ENCODE measurements around the gene SNRNP27.
"Not testable (repeated sequence)": the region's sequence is repeated elsewhere in the genome, so short reads cannot be mapped to it uniquely, and the experiment has no call there.

Gene SNRNP27

GRCh38 chr2:69947325-69947931, 53.7 kb downstream of the SNRNP27 start:
- no peak for DNase-seq

DNA sequence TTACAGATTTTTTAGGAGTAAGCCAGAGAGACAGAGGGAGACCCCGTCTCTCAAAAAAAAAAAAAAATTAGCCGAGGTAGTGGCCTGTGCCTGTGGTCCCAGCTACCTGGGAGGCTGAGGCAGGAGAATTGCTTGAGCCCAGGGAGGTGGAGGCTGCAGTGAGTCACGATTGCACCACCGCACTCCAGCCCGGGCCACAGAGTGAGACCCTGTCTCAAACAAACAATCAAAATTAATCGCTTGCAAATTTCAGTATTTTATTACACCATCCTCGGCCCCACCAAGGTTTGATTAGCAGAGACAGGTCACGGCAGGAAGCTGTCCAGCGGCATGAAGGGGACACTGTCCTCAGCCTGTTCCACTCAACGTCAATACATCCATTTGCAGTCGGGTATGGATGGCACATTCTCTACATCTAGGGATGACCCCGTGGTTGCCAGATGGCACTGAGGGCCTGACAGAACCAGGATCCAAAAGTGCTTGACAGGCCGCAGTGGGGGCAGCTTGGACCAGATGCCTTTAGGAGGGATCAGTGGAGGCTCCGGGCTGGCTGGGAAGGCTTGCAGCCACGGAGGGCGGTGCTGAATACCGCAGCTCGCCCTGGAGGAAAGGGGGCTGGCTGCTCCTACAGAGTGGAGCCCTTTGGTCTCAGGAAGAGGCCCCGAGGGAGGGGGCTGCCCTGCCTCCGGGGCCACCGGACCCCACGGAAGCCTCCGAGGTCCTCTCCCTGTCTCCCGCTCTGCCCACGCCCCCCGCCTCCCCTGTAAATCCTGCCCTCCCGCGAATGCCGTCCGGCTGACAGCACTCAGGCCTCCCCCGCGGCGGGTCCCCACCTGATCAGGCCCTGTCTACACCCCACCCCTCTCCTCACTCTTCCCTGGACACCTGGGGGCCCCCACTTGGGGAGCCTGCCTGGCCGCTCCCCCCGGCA, 54.5 kb downstream of the SNRNP27 start:
- no peak for DNase-seq

GRCh38 chr2:69948963-69949645, 55.3 kb downstream of the SNRNP27 start:
- no peak for DNase-seq

DNA sequence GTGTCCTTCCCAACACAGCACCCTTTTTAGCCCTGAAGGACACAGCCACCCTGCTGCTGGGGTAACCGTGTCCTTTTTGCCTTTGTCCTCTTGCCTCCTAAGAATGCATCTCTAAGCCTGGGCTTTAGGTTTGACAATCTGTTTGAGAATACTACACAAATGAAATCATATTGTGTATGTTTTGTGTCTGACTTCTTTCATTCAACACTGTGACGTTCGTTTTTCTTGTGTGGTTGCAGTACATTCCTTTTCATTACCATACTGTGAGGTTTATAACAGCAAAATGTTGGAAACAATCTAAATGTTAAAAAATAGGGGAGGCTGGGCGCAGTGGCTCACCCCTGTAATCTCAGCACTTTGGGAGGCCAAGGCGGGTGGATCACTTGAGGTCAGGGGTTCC, 56.5 kb downstream of the SNRNP27 start:
- DNase-seq, result no peak

- not testable (repeated sequence) for DNase-seq
These were observed 56.9 kb downstream of the SNRNP27 start for GRCh38 chr2:69950671-69951070.

DNA sequence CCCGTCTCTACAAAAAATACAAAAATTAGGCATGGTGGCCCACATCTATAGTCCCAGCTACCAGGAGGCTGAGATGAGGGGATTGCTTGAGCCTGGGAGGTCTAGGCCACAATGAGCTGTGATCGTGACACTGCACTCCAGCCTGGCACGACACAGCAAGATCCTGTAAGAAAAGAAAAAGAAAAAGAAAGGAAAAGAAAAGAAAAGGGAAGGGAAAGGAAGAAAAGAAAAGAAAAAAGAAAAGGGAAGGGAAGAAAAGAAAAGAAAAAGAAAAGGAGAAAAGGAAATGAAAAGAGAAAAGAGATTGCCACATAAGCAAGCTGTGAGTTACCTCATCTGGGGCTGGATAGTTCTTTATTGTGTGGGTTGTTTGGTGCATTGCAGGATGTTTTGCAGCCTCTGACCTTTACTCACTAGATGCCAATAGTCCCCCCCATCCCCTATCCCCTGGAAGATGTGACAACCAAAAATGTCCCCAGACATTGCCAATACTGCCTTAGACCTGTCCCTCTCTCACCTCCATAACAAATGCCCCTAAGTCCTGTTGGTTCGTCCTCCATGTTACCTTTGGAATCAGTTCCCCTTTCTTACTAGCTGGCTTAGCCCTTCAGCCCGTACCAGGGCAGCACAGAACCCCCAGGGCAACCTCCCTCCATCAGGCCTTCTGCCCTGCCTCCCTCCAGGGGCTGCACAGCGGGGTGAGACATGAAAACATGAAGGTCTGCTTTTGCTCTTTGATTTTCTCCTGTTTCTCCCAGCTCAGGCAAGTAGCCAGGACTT, 58.8 kb downstream of the SNRNP27 start:
- DNase-seq, result no peak

DNA sequence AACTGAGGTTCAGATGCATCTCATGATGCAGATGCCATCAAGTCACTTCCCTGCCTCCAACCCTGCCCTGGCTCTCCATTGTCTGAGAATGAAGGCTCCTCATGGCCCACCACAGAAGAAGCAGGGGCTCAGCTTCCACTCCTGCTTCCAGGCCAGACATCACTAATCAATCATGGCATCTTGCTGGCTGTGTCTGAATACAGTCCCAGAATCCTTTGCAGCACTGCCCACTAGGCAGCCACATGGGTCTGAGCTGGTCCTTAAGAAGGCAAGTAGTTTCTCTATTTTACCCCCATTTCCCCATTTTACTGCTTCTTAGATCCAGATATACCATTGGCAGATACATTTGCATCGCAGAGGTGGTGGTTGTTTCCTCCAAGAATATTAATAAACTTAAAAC, 60.3 kb downstream of the SNRNP27 start:
- no peak for DNase-seq
